AG10803 (cell line): ENCODE data around the gene TMIE.

Experiments
- DNase-seq: peaks from one replicate; pipeline ENCODE4 v3.0.0; 2010; ENCODE audit warnings: low read depth
- H3K4me3 ChIP-seq: 2 replicates; pipeline ENCODE4 v1.5.1; 2011; ENCODE audit warnings: mild to moderate bottlenecking, low read length, control low read depth
- CTCF ChIP-seq: conservative IDR thresholded peaks from 2 replicates; pipeline ENCODE4 v1.5.1; 2011; ENCODE audit warnings: mild to moderate bottlenecking, low read length, control low read depth, inconsistent platforms

The TMIE gene

GRCh38 chr3:46661776-46662766 is 39.1 kb upstream of the TMIE start:
- DNase-seq, result no peak
- TF ChIP-seq CTCF, result no peak
- no peak overlapping the region for H3K4me3 ChIP-seq

- TF ChIP-seq CTCF, result no peak
- no peak overlapping the region for H3K4me3 ChIP-seq
- peak; percentile 61 for DNase-seq
Measured at GRCh38 chr3:46662771-46663551, 38.2 kb upstream of the TMIE start.

GRCh38 chr3:46663591-46664135 is 37.5 kb upstream of the TMIE start:
- no peak for DNase-seq
- TF ChIP-seq CTCF, result no peak
- H3K4me3 ChIP-seq, result no peak overlapping the region

GRCh38 chr3:46664188-46664970 is 36.8 kb upstream of the TMIE start:
- no peak overlapping the region for H3K4me3 ChIP-seq
- no peak for DNase-seq
- no peak for TF ChIP-seq CTCF

- H3K4me3 ChIP-seq, result no peak overlapping the region
- no peak for TF ChIP-seq CTCF
- no peak for DNase-seq
Measured at GRCh38 chr3:46664971-46665762, 36.0 kb upstream of the TMIE start.

- H3K4me3 ChIP-seq, result no peak overlapping the region
Measured at GRCh38 chr3:46665763-46666452, 35.3 kb upstream of the TMIE start.

More at GRCh38 chr3:46665763-46666452, 35.3 kb upstream of the TMIE start:
- DNase-seq, result no peak
- no peak for TF ChIP-seq CTCF
